Aorta (tissue), 5 donors: ENCODE measurements around the gene SST. TPM values are rescaled to one million over a fixed set of nuclear protein-coding genes. Genes with fewer than 3 reads are reported as not detected.
"Not testable (repeated sequence)": the region's sequence is repeated elsewhere in the genome, so short reads cannot be mapped to it uniquely, and the experiment has no call there.

ENCODE experiments used
- ATAC-seq: fragments of 200-7000 bp; cut with Tn5 transposase; one replicate; pipeline ENCODE4 v1.9.1; 2022; ENCODE audit warnings: moderate library complexity; ENCODE audit not compliant: low FRiP score
- DNase-seq, 2 donors: peaks; one replicate each; pipeline ENCODE4 v3.0.0-alpha.2; 2020
- H3K27ac ChIP-seq, 2 donors: one replicate each; pipeline ENCODE4 v1.5.1; 2013; ENCODE audit warnings: low read length in 2 of 2, mild to moderate bottlenecking in 2 of 2, moderate library complexity in 2 of 2, control low read depth in 1 of 2, inconsistent platforms in 1 of 2, low read depth in 1 of 2
- H3K27me3 ChIP-seq, 2 donors: one replicate each; pipeline ENCODE4 v1.6.1; 2013; ENCODE audit warnings: control low read depth in 1 of 2, low read length in 1 of 2, mild to moderate bottlenecking in 1 of 2, moderate library complexity in 1 of 2; ENCODE audit not compliant: insufficient read depth in 2 of 2, control insufficient read depth in 1 of 2
- H3K36me3 ChIP-seq, 2 donors: one replicate each; pipeline ENCODE4 v1.6.1; 2013; ENCODE audit warnings: control low read depth in 1 of 2, low read length in 1 of 2, mild to moderate bottlenecking in 1 of 2; ENCODE audit not compliant: insufficient read depth in 2 of 2, control insufficient read depth in 1 of 2
- H3K4me1 ChIP-seq, 2 donors: one replicate each; pipeline ENCODE4 v1.6.1; 2013; ENCODE audit warnings: low read length in 2 of 2, control low read depth in 1 of 2, mild to moderate bottlenecking in 1 of 2, moderate library complexity in 1 of 2; ENCODE audit not compliant: insufficient read depth in 2 of 2, control insufficient read depth in 1 of 2
- H3K4me3 ChIP-seq, 2 donors: one replicate each; pipeline ENCODE4 v1.5.1; 2013; ENCODE audit warnings: low read length in 2 of 2, control low read depth in 1 of 2, mild to moderate bottlenecking in 1 of 2
- H3K9me3 ChIP-seq: one replicate; pipeline ENCODE4 v1.6.1; 2013; ENCODE audit warnings: mild to moderate bottlenecking, low read length; ENCODE audit not compliant: control insufficient read depth
- WGBS, 2 donors: extraction: QIAGEN DNeasy Blood & Tissue Kit; methylation state at CpG; one replicate each; pipeline ENCODE4 v1.1.7; 2013; 5-methylcytosine and 5-hydroxymethylcytosine counted together
- intact Hi-C, 2 donors: fragments of 100-400 bp; cut with DNase I; formaldehyde crosslinking; loops; one replicate each; pipeline versions ENCODE4 v1.14.2 to v1.15.0; 2022
- polyA plus RNA-seq, 2 donors: library from polyadenylated mRNA; stranded (reverse); fragments of 200-250 nt; gene quantifications; one replicate each; pipeline ENCODE4 v1.2.3, GENCODE V29; 2013
- total RNA-seq, 2 donors: library from RNA; stranded (reverse); fragmentation: NEBNext Ultra II Directional; extraction: Animal tissue kit (Norgen Biotek cat#: 25700); gene quantifications; one replicate each; pipeline ENCODE4 v1.2.1, GENCODE V29; 2021
- donor health status: healthy with polysubstance abuse.
- donor health status: Bipolar disorder and iron deficiency.
- donor health status: DM: no; HTN: no; CAD: no.
- donor health status: DM: no; HTN: no; CAD: no.
- donor health status: DM: yes; HTN: yes; CAD: no.

The SST gene
- total and polyA plus RNA-seq, 4 donors = 0.74 to 6.1 TPM; not detected in 2

- Histone ChIP-seq H3K36me3 (no peaks in the 10 kb centered on the region), H3K9me3 (peaks cover 9% of the 10 kb centered on the region), H3K4me3 (no peak overlapping the region), H3K27ac (no peak overlapping the region), H3K4me1 (no peaks in the 10 kb centered on the region), H3K27me3 (peaks cover 0 to 5% of the 10 kb centered on the region in 2 donors)
- intact Hi-C loops = no loop called here
- DNase-seq (no peak), ATAC-seq (no peak)
- 89 to 90% methylated on average over 5 of the region's 5 CpGs for WGBS, 2 donors
Measured at GRCh38 chr3:187646906-187647660, 23.1 kb downstream of the SST start.

DNA sequence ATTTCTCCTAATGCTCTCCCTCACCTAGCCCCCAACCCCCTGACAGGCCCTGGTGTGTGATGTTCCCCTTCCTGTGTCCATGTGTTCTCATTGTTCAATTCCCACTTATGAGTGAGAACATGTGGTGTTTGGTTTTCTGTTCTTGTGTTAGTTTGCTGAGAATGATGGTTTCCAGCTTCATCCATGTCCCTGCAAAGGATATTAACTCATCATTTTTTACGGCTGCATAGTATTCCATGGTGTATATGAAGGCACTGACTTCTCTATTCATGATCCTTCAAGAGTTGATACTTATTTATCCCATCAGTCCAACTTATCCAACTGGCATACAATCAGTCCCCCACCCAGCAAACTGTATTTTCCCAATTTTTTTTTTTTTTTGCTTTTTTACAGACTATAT is 24.8 kb downstream of the SST start:
- ATAC-seq, H3K36me3 ChIP-seq, intact Hi-C loops, H3K9me3 ChIP-seq, DNase-seq, H3K4me1 ChIP-seq, H3K27ac ChIP-seq, H3K4me3 ChIP-seq, H3K27me3 ChIP-seq: not testable (repeated sequence)
- 88 to 92% methylated on average over 1 of the region's 1 CpG for WGBS, 2 donors

DNA sequence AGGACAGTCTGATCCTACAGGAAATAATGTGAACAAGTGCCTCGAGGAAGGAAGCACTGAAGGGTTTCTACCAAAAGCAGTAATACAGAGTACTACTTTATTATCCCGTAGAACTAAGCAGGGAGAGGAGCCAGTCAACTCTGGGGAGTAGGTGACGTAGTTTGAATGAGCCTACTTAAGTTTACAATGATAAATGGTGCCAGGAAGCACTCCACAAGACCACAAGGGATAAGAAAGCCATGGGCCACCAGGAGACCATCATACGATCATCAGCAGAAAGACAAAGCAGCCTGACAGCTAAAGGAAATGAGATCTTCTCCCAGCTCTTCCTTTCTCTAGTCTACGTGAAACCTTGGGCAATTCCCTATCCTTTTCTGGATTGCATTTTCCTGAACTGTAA is 27.3 kb downstream of the SST start:
- DNase-seq = no peak
- no peak overlapping the region for H3K27ac ChIP-seq
- H3K36me3 ChIP-seq = no peaks in the 10 kb centered on the region
- no peak overlapping the region for H3K4me3 ChIP-seq
- peaks cover 3% of the 10 kb centered on the region for H3K9me3 ChIP-seq
- 86 to 87% methylated on average over 5 of the region's 5 CpGs for WGBS, 2 donors
- no peaks in the 10 kb centered on the region for H3K27me3 ChIP-seq
- no peaks in the 10 kb centered on the region for H3K4me1 ChIP-seq
- intact Hi-C loops = no loop called here
- no peak for ATAC-seq

DNA sequence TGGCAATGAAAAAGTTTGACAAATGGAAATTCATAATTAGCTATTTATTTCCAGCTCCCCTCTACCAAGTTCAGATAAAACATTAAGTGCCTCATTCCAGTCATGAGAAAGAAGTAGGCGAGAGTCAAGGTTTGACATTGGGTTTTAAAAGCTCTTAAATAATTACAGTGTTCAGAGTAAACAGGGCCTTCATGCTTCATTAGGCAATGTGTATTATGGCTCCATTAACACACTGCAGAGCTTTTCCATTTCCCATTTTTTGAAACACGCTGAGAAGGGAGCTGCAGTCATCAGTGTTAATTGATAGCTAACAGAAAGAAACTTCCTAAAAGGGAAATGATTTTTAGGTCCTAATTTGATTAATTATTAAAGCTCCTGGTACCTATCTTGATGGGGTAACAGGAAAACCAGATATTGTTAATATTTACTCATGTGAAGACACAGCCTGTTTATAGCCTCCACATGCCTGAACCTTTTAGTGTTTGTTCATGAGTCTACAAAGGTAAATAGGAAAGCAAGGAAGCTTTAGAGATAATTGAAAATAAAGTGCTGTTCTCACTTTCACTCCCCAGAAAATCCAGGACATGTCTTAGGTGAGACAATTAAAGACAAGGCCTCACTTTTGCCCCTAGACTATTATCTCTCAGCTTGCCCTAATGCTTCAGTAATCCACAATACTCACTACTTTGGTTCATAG is 28.7 kb downstream of the SST start:
- DNase-seq (no peak), ATAC-seq (no peak)
- H3K27me3 ChIP-seq = no peaks in the 10 kb centered on the region
- no peaks in the 10 kb centered on the region for H3K36me3 ChIP-seq
- no peaks in the 10 kb centered on the region for H3K4me1 ChIP-seq
- no peak overlapping the region for H3K27ac ChIP-seq
- intact Hi-C loops = no loop called here
- WGBS, 2 donors = 91 to 94% methylated on average over 2 of the region's 2 CpGs
- no peak overlapping the region for H3K4me3 ChIP-seq
- H3K9me3 ChIP-seq = peaks cover 3% of the 10 kb centered on the region

DNA sequence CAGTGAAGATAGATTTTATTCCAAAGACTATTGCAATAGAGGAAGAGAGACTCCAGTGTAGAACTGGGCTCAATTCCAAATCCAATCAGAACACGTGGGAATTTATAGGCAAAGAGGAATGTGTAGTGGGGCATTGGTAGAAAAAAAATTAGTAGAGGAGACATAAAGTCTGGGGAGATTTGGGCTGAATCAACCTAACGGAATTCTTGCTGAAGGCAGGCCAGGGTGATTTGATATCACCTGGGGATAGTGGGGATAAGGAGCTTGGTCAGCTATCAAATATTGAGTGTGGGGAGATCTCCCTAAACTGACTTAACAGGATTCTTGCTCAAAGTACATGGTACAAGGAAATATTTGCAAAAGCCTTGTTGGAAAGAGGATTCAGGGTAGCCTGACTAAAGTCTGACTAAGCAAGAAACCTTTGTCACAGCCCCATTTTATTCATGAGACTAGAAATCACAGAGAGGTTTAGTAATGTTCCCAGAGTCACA is 29.6 kb downstream of the SST start:
- ATAC-seq = no peak
- 54 to 61% methylated on average over 2 of the region's 2 CpGs for WGBS, 2 donors
- Histone ChIP-seq H3K9me3 (peaks cover 3% of the 10 kb centered on the region), H3K4me3 (no peak overlapping the region), H3K36me3 (no peaks in the 10 kb centered on the region), H3K27me3 (no peaks in the 10 kb centered on the region), H3K4me1 (no peaks in the 10 kb centered on the region), H3K27ac (no peak overlapping the region)
- no peak for DNase-seq
- intact Hi-C loops = no loop called here

DNA sequence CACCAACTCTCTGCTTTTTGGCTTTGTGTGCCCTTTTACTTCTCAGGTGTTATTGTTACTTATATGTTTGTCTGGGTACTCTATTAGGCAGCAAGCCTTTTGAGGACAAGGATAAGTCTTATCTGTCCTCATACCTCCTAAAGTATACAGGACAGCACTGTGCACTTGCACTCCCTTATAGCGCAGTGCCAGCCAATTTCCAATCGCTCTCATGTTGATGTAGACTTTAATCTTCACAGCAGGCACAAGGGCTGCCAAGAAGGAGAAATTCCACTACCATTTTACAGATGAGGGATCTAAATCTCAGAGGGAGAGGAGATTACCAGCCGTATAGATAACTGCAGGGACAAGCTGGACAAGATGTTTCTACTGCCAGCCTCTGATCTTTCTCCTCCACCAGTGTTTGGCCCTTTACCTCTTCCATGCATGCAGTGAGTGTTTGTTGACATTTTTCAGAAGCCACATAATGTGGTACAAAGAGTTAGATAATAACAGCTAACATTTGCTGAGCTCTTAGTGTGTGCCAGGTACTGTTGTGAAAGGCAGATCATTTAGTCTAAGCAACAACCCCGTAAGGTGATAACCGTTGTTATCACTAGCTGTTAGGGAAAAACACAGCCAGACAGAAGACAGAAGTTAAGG is 30.1 kb downstream of the SST start:
- no peaks in the 10 kb centered on the region for H3K36me3 ChIP-seq
- no peak overlapping the region for H3K27ac ChIP-seq
- intact Hi-C loops = no loop called here
- ATAC-seq (no peak), DNase-seq (no peak)
- H3K9me3 ChIP-seq = peaks cover 3% of the 10 kb centered on the region
- no peaks in the 10 kb centered on the region for H3K4me1 ChIP-seq
- H3K4me3 ChIP-seq = no peak overlapping the region
- no peaks in the 10 kb centered on the region for H3K27me3 ChIP-seq
- 63% methylated on average over 5 of the region's 5 CpGs for WGBS, 2 donors

DNA sequence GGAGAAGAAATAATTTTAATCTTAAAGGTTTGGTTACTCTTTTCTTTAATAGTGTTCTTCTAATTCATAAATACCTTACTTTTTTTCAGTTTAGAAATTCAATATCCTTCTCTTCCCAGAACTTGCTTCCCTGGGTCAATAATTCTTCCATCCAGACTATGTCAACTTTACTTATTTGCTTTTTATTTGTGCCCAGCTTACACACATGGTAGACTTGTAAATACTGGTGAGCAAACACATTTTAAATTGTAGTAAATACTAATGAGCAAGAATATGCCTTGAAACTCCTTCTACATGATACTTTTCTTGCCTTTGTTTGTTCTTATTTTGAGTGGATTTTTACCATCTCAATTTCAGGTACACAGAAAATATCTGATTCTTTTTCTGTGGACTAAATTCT is 33.7 kb downstream of the SST start:
- DNase-seq (no peak), ATAC-seq (no peak)
- Histone ChIP-seq H3K27ac (no peak overlapping the region), H3K27me3 (peaks cover 0 to 2% of the 10 kb centered on the region in 2 donors), H3K4me1 (no peaks in the 10 kb centered on the region), H3K36me3 (no peaks in the 10 kb centered on the region), H3K4me3 (no peak overlapping the region), H3K9me3 (peaks cover 5% of the 10 kb centered on the region)
- intact Hi-C loops = no loop called here

DNA sequence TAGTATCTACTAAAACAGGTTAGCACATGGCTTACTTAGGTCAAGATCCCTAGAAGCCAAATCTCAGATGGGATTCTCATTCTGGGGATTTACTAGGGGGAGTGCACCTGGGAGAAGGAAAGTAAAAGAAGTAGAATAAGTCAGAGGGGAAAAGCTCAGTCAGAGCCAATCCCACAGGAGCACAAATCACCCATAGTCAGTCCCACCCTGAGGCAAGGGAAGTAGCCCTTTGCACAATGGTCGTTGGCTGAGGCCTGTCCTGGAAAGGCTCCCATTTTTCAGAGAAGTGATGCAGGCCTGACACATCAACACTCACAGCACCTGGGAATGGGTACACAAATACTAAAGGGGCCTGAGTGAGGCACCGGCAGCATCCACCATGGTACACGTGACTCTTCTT is 39.8 kb downstream of the SST start:
- Histone ChIP-seq H3K4me3 (no peak overlapping the region), H3K27me3 (peaks cover 0 to 2% of the 10 kb centered on the region in 2 donors), H3K9me3 (peaks cover 4% of the 10 kb centered on the region), H3K27ac (no peak overlapping the region), H3K36me3 (no peaks in the 10 kb centered on the region), H3K4me1 (no peaks in the 10 kb centered on the region)
- no peak for DNase-seq
- ATAC-seq = no peak
- 77 to 80% methylated on average over 3 of the region's 3 CpGs for WGBS, 2 donors
- intact Hi-C loops = no loop called here
